Measurements from ENCODE around the gene GLO1.

- no peak for TF ChIP-seq CTCF (IDR thresholded peaks at IDR 0.05)
- no peak for TF ChIP-seq POLR2A (IDR thresholded peaks at IDR 0.05)
- TF ChIP-seq POLR2AphosphoS5 (IDR thresholded peaks at IDR 0.05): no peak
- no peak for TF ChIP-seq EP300 (IDR thresholded peaks at IDR 0.05)
Measured at GRCh38 chr6:38705924-38706323, 3.0 kb upstream of the GLO1 start.

Data from stomach (tissue), 4 donors.